ENCODE results near the gene SMAD6. TPM values are rescaled to one million over a fixed set of nuclear protein-coding genes. Genes with fewer than 3 reads are reported as not detected.

The SMAD6 gene
- total RNA-seq, result 24.8 and 25.6 TPM in 2 replicates

DNA sequence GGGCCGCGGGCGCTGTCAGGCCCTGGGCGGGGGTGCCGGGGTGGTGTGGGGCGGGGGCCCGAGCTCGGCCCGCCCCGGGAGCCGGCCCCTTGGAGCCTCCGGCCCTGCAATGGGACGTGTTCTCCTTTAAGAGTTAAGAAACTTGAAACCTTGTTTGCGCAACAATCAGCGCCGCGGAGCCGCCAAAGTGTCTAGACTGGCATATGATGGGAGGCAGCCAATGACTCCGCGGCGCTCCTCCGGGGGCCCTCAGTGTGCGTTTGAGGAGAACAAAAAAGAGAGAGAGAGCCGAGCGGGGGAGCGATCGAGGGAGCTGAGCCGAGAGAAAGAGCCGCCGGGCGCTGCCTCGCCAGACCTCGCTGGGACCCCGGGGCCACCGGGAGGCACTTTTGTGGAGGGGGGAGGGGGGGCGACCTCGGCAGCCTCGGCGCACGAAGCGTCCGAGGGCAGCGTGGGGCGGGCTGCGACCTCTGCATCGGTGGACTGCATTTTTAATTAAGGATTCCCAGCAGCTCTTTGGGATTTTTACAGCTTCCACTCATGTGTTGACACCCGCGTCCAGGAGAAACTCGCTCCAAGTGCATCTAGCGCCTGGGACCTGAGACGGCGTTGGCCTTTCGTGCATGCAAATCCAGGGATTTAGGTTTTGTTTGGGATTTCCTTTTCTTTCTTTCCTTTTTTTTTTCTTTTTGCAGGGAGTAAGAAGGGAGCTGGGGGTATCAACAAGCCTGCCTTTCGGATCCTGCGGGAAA lies at the start of gene SMAD6:
TSS of gene SMAD6 (plus strand) at position 202 of the 752 bp plus-strand sequence. CDS start 1,023 bp downstream, outside the sequence.

Other genes starting within 250 kb of the SMAD6 start
- gene SNAPC5, start 204.5 kb upstream of the SMAD6 start, total RNA-seq, result 22.5 and 28.0 TPM in 2 replicates
- 3,625 and 4,135 TPM in 2 replicates for gene RPL4, start 197.4 kb upstream of the SMAD6 start, total RNA-seq
- gene ZWILCH, start 196.9 kb upstream of the SMAD6 start, total RNA-seq, result 42.6 and 55.8 TPM in 2 replicates
- gene LCTL, start 136.2 kb upstream of the SMAD6 start, total RNA-seq, result not detected in 2 replicates

Data from mammary microvascular endothelial cell (primary cell).